GM12864 (cell line): ENCODE results near the gene GSX2.

Experiments used
- DNase-seq: peaks from one replicate; pipeline ENCODE4 v3.0.0-alpha.2; 2011; ENCODE audit warnings: low read depth
- H3K4me3 ChIP-seq: 2 replicates; pipeline ENCODE4 v1.5.1; 2011; ENCODE audit warnings: mild to moderate bottlenecking, low read depth, low read length, control low read depth
- TF ChIP-seq, protein P1 (sequence below): IDR thresholded peaks from 2 replicates; pipeline ENCODE4 v1.5.1; 2011; ENCODE audit warnings: low read depth, mild to moderate bottlenecking, moderate library complexity, low read length, control low read depth, inconsistent platforms; ENCODE audit errors: missing control alignments

Gene GSX2

DNA sequence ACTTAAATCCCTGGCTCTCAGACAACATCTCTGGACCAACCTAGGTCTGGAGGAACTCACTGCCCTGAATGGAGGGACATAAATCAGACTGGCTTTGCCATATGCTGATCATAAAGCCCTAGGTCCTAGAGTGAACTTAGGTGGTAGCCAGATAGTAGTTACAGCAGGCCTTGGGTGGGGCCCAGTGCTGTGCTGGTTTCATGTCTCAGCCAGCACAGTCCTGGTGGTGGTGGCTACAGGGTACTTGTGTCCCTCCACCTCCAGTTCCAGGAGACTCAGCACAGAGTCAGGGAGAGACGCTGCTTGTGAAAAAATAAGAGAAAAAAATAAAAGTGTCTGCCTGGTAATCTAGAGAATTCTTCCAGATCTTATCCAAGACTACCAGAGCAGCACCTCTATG, 40.3 kb downstream of the GSX2 start:
- no peak overlapping the region for H3K4me3 ChIP-seq
- TF ChIP-seq, protein P1, sequence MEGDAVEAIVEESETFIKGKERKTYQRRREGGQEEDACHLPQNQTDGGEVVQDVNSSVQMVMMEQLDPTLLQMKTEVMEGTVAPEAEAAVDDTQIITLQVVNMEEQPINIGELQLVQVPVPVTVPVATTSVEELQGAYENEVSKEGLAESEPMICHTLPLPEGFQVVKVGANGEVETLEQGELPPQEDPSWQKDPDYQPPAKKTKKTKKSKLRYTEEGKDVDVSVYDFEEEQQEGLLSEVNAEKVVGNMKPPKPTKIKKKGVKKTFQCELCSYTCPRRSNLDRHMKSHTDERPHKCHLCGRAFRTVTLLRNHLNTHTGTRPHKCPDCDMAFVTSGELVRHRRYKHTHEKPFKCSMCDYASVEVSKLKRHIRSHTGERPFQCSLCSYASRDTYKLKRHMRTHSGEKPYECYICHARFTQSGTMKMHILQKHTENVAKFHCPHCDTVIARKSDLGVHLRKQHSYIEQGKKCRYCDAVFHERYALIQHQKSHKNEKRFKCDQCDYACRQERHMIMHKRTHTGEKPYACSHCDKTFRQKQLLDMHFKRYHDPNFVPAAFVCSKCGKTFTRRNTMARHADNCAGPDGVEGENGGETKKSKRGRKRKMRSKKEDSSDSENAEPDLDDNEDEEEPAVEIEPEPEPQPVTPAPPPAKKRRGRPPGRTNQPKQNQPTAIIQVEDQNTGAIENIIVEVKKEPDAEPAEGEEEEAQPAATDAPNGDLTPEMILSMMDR = no peak
- no peak for DNase-seq

DNA sequence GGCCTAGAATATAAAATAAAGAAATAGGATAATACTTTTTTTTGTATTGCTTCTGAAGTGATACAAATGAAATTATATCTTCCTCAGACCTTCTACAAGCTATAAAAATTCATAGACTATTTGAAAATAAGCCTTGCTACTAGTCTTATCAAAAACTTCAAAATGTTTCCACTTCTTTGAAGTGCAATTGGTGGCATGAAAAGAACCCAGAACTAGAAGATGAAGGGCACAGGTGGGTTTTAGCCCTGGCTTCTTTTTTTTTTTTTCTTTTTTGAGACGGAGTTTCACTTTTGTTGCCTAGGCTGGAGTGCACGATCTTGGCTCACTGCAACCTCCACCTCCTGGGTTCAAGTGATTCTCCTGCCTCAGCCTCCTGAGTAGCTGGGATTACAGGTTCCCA, 44.2 kb downstream of the GSX2 start:
- H3K4me3 ChIP-seq = no peak overlapping the region
- TF ChIP-seq, protein P1 = no peak

DNA sequence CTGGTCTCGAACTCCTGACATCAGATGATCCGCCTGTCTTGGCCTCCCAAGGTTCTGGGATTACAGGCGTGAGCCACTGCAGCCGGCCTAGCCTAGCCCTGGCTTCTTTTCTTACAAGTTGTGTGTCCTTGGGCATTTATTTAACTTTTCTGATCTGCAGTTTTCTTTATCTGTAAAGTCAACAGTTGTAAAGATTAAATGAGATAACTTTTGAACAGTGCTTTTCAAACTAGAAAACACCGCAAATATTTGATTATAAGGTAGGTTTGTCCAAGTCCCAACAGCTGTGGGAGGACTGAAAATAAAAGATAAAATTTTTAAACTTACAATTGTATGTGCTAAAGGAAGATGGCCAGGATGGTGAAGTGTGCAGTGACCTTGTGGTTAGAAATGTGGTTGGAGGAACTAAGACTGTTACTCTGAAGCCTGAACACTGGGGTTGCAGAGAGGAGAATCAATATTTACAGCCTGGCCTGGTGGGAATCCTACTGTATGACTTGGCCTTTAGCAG, 44.8 kb downstream of the GSX2 start:
- TF ChIP-seq, protein P1 = no peak
- no peak for DNase-seq
- no peak overlapping the region for H3K4me3 ChIP-seq

More for the DNA sequence above, 44.2 kb downstream of the GSX2 start:
- no peak for DNase-seq

DNA sequence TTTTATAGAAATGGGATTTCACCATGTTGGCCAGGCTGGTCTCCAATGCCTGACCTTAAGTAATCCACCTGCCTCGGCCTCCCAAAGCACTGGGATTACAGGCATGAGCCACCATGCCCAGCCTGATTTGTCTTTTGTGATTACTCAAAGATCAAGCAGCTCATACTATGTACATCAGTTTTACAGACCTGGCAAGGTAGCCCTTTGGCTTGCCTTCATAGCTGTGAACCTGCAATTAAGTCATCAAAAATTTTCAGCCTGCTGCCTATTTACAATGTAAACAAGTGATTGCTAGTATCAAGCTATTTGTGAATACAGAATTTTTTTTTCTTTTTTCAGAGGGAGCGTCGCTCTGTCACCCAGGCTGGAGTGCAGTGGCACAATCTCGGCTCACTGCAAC, 46.2 kb downstream of the GSX2 start:
- TF ChIP-seq, protein P1 = no peak
- no peak for DNase-seq

DNA sequence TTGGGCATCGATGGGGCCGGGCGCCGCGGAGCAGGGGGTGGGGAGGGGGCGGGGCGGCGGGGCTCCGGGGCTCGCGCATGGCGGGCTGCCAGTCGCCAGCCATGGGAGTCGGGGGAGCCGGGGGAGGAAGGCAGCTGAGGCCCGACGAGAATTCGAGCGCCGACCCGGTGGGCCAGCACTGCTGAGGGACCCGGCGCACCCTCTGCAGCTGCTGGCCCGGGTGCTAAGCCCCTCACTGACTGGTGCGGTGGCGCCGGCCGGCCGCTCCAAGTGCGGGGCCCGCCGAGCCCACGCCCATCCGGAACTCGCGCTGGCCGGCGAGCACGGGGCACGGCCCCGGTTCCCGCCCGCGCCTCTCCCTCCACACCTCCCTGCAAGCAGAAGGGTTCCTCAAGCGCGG, 49.4 kb downstream of the GSX2 start:
- TF ChIP-seq, protein P1 = no peak
- no peak overlapping the region for H3K4me3 ChIP-seq
- DNase-seq = no peak

More for the DNA sequence above, 46.2 kb downstream of the GSX2 start:
- H3K4me3 ChIP-seq = no peak overlapping the region
